ENCODE measurements around the gene CLN5.

GRCh38 chr13:76980075-76980718 is 11.7 kb upstream of the CLN5 start:
- peak; percentile 64 to 99 (median 77) for TF ChIP-seq CTCF (IDR thresholded peaks at IDR 0.05)
- no peak for TF ChIP-seq POLR2A (IDR thresholded peaks at IDR 0.05)

Data from Peyer's patch (tissue), 4 donors.